NAMALWA (cell line): ENCODE data around the gene RASGRF2.
"Not testable (repeated sequence)": the region's sequence is repeated elsewhere in the genome, so short reads cannot be mapped to it uniquely, and the experiment has no call there.

ENCODE experiments used
- DNase-seq: peaks from one replicate; pipeline ENCODE4 v3.0.0-alpha.2; 2015; ENCODE audit warnings: low spot score

RASGRF2 gene

DNA sequence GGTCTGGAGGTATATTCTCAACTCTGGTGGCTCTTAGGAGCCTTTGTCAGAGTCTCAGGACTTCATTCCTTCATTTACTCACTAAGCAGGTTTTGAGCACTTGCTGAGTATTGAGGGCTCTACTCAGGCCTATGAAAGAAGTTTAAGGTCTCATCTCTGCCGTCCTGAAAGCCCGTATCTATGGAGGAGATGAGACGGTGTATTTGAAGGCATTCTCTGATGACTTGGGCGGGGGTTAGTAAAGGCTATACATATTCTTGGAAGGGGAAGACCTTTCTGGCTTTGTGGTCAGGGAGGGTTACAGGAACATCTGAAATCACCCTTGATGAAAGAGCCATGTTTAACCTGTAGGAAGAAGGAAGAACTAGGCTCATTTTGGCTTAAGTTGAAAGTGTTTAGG is 21.9 kb downstream of the RASGRF2 start:
- DNase-seq: no peak

DNA sequence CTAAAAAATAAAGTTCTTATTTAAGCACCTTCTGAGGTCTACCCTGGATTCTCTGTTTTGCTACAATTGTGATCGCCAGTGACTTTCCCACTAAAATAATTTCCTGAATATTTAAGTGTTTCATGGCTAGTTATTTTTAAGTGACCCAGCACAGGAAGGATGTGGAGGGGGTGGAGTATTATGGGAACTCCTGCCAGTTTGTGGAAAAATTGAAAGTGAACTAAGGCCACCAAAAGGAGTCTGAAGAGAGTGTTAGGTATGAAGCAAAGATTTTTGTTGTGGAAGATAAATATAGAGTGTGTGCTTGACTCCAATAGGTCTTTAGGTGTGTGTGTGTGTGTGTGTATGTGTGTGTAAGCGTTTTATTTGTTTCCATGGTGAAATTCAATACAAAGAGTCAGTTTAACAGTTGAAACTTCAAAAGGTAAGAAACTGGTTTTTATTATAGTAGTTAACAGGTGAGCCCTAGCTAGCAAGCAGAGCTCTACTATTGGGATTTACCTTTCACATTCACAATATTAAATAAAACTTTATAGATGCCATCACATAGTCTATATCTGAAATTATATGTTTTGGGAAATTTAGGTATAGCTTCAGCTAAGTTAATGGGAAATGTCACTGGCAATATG is 25.6 kb downstream of the RASGRF2 start:
- no peak for DNase-seq

DNA sequence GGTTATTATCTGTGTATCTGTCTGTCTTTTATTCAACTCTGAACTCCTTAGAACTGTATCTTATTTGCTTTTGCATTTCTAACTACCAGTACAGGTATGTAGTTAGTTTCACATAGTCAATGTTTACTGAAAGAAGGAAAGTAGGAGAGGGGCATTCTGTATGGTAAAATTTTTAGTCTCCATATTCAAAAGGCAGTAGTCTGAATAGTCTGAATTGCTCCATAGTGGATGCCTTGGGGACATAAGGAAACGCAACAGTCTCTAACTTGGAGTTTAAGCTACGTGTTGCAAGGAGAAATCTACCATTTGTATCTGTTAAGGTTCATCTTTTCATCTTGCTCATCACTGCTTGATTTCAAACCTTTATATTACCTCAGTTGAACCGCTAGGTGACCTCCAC is 26.2 kb downstream of the RASGRF2 start:
- DNase-seq: no peak

DNA sequence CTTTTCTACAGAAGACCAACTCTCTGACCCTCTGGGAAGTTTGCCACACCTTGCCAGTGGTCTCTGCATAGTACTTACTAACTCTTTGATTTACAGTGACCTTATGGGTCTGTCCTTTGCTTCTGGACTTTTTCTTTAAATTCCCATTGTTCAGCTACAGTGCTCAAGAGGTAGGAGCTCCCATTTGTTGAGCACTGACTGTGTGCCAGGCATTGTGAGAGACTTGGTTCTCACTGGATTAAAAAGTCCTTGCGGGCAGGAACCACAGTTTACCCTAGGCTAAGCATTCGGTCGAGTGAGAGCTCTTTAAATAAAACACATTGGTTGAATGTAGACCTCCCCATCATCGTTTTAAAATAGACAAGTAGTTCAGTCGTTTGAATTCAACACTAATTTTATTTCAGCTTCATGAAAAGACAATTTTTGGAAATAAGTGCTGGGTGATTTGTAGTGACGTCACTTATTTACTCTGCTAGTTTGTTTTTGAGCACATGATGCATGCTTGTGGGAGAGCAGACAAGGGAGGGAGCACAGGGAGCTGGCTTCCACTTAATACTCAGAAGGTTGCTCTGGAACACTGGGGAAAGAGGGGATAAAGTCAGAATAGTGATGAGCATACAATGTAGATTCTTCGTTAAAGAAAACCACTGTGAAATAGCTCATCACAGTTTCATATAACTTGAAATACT is 27.1 kb downstream of the RASGRF2 start:
- DNase-seq: no peak

DNA sequence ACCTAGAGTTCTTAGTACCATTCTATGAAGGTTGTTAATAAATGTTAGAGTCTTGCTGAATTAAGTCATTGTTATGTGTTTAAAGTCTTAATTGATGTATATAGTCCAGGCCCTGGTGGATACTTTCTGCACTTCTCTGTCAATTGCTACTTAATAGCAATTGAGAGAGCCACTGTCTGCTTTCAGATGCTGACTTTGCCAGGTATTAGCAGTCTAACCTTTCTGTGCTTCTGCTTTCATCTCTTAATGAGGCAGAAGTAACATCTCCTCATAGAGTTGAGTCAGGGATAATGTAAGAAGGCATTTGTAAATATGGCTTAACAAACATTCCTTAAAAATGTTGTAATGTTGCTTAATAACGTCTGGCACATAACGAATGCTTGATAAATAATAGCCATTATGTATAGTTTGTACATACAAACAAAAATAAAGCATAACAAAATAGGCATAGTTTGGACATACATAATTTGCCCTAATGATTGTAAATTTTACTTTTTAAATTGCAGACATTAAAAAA is 28.3 kb downstream of the RASGRF2 start:
- no peak for DNase-seq

DNA sequence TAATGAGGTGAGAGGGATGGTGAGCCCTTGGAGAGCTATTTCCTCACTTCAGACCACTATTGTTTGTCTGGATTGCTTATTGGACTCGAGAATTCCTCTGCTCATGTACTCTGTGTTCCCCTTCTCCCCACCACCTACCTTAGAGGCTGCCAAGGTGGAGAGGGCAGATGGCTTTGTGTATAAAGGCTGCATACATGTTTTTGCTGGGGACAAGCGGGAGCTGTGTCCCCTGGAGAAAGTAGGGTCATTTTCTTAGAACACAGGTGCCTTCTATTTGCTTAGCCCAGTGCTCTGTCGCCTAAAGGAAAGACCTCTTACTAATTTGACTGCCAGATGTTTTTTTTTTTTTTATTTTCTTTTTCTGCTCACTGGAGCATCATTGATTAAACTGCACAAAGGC is 29.7 kb downstream of the RASGRF2 start:
- no peak for DNase-seq

DNA sequence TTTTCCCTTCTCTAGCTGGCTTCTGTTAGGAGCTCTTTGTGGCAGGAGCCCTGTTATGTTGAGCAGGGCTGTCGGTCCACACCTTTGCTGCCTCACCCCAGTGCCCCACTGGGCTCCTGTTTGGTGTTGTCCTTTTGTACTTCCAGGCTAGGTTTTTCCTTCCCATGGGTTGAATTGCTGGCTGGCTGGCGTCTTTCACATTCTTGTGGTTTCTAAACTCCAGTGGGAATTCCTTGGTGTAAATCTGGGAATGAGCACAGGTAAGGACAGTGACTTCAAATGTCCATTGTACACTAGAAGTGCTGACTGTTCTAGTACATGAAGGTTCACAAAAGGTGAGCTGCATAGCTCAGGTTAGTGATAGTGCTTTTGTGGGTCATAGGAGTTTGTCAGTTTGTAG is 30.4 kb downstream of the RASGRF2 start:
- DNase-seq: no peak

- no peak for DNase-seq
These were observed 30.8 kb downstream of the RASGRF2 start for GRCh38 chr5:80990971-80991370.

GRCh38 chr5:80995908-80996307 is 35.7 kb downstream of the RASGRF2 start:
- no peak for DNase-seq

GRCh38 chr5:80998590-80998979 is 38.4 kb downstream of the RASGRF2 start:
- no peak for DNase-seq

DNA sequence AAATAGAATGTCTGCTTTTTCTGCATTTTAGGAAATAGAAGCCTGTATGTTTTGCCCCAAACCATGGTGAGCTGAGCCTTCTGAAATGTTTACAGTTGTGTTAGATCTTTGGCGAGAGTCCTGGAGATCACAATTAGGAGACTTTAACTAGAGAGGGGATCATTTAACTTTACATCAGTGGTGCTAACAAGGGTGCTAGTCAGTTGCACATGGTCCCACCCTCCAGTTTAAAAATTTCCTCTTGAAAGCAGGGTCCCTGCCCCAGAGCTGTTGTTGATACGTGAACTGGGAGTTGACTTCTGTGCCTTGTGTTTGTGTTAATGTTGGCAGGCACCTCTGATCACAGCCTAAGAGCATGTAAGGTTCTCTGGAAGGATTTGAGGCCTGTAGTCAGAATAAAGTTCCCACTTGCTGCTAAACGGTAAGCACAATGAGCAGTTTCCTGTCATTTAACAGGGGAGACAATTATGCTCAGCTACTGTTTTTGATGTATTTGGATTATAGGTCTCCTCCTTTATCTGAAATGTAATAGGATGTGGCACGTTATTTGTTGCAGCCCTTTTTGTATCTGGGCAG is 43.7 kb downstream of the RASGRF2 start:
- DNase-seq: no peak

GRCh38 chr5:81005708-81006107 is 45.5 kb downstream of the RASGRF2 start:
- no peak for DNase-seq

DNA sequence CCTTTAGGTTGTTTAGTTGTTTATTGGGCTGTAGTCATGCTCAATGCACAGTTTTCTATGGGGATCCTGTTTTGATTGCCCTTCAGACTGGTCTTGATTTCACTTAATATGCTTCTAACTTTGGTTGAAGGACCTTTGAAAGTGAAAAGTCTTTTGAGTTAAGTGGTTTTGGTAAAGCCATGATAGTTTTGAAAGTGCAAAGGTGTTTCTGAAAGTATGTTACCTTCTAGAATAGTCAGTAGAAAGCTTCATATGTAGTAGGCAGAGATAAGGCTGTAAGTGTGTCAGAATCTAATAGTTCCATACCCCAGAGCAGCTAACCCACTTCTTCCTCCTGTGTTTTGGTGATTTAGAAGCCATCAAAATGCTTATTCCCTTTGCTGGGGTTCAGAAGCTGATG is 46.1 kb downstream of the RASGRF2 start:
- DNase-seq: no peak

GRCh38 chr5:81006947-81007636 is 46.9 kb downstream of the RASGRF2 start:
- no peak for DNase-seq

DNA sequence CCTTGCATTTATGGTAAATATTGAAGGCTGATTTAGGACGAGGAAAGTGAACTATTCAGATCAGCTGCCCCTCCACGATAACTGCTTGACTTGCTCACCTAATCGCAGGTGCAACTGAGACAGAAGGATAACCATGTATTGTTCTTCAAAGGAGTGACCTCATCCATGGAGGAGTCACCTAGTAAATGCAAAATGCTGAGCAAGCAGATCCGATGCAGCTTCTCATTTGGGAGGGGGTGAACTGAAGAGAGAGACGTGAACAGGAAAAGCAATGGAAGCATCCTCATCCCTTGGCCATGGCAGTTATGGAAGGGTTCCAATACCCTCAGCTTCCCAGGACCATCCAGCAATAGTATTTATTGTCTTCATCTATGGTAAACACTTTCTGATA is 47.5 kb downstream of the RASGRF2 start:
- DNase-seq: no peak

DNA sequence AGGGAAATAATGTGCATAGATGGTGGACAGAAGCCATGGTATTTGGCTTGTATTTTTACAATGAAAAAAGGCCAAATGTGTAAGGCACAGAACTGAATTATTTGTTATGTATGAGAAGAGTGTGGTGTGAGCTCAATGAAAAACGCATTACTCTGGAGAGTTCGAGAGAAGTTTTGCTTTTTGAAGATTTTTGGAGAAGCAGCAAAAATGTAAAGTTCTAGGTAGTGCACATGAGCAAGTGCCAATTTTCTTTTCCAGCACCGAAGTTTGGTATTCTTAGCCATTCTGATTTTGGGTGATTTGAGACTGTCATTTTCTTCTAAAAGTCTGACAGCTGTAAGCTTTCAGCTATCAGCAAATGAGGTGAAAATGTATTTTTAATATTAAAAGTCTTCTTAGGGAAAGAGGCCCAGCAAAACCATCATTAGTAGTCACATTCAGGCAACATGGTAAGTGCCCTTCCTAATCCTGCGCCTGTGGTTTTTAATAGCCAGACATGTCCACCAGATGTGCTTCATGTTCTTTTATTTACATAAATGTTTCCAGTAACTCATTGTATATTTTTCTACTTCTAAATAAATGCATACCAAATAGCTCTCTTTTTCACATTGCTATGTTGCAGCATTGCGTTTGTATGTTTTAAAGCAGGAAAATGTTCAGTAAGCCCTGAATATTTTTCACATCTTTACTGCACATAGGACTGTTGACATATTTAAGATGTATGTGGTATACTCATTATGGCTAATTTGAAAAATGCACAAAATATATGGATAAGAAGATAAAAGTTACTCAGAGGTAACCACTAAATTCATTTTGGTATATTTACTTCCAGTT is 50.4 kb downstream of the RASGRF2 start:
- no peak for DNase-seq

DNA sequence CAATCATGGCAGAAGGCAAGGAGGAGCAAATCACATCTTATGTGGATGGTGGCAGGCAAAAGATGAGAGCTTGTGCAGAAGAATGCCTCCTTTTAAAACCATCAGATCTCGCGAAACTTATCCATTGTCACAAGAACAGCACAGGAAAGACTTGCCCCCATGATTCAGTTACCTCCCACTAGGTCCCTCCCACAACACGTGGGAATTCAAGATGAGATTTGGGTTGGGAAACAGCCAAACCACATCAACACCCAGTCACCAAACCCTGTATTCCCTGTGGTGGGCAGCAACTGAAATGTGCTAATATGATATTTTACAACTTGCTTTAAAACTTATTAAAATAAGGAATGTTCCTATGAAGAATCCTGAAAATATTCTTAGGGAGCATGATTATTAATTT is 54.2 kb downstream of the RASGRF2 start:
- DNase-seq: no peak

- no peak for DNase-seq
These were observed 56.0 kb downstream of the RASGRF2 start for GRCh38 chr5:81016116-81016515.

- DNase-seq: no peak
These were observed 57.2 kb downstream of the RASGRF2 start for GRCh38 chr5:81017320-81017719.

GRCh38 chr5:81018608-81019007 is 58.4 kb downstream of the RASGRF2 start:
- DNase-seq: not testable (repeated sequence)

- no peak for DNase-seq
These were observed 59.6 kb downstream of the RASGRF2 start for GRCh38 chr5:81019748-81020147.
